Measurements from ENCODE around the gene DPF3. TPM values are rescaled to one million over a fixed set of nuclear protein-coding genes. Genes with fewer than 3 reads are reported as not detected.

The DPF3 gene
- total RNA-seq, 2 donors from 2014 or later, result 0.78 to 4.0 TPM

GRCh38 chr14:72786378-72787350, 107.2 kb downstream of the DPF3 start:
- no peak for DNase-seq
- TF ChIP-seq POLR2A (IDR thresholded peaks at IDR 0.05), result no peak
- TF ChIP-seq, protein P1, sequence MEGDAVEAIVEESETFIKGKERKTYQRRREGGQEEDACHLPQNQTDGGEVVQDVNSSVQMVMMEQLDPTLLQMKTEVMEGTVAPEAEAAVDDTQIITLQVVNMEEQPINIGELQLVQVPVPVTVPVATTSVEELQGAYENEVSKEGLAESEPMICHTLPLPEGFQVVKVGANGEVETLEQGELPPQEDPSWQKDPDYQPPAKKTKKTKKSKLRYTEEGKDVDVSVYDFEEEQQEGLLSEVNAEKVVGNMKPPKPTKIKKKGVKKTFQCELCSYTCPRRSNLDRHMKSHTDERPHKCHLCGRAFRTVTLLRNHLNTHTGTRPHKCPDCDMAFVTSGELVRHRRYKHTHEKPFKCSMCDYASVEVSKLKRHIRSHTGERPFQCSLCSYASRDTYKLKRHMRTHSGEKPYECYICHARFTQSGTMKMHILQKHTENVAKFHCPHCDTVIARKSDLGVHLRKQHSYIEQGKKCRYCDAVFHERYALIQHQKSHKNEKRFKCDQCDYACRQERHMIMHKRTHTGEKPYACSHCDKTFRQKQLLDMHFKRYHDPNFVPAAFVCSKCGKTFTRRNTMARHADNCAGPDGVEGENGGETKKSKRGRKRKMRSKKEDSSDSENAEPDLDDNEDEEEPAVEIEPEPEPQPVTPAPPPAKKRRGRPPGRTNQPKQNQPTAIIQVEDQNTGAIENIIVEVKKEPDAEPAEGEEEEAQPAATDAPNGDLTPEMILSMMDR (IDR thresholded peaks at IDR 0.05), result no peak
- intact Hi-C loops (cut with DNase I), result no loop called here
- ATAC-seq, result no peak
- H3K36me3 ChIP-seq (replicated peaks in 1 of 2; ENCODE audit: insufficient read depth in 1 of 2, low read depth in 2 of 2), result no peaks in the 10 kb centered on the region
- H3K27me3 ChIP-seq, result no peaks in the 10 kb centered on the region
- H3K9me3 ChIP-seq, result no peaks in the 10 kb centered on the region
- H3K27ac ChIP-seq, result no peak overlapping the region
- H3K4me1 ChIP-seq, result no peaks in the 10 kb centered on the region
- 84 to 88% methylated on average over 13 of the region's 13 CpGs for WGBS, 2 donors
- no peak overlapping the region for H3K4me3 ChIP-seq

DNA sequence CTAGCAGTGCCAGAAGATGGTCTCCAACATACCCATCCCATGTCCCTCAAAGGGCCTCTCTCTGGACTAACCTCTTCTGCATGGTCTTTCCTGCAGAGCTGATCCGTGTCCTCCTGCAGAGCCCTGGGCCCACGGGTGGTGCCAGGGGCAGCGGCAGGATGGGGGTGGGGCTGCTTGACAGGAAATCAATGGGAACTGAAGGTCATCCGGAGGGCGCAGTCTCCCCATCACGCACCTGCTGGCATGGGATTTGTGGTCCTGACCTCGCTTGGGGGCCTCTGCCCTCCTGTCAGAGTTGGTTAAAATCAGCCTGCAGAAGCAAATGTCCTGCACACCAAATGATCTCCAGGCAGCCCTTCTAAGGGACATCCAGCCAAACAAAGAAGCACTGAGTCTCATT, 110.2 kb downstream of the DPF3 start:
- no peak overlapping the region for H3K27ac ChIP-seq
- H3K4me1 ChIP-seq, result no peaks in the 10 kb centered on the region
- no peaks in the 10 kb centered on the region for H3K36me3 ChIP-seq (replicated peaks in 1 of 2; ENCODE audit: insufficient read depth in 1 of 2, low read depth in 2 of 2)
- DNase-seq (no peak), ATAC-seq (no peak)
- 44% methylated on average over 7 of the region's 7 CpGs; no CpG with 5 or more reads in 1 of the 2 donors for WGBS, 2 donors
- H3K4me3 ChIP-seq, result no peak overlapping the region
- no peaks in the 10 kb centered on the region for H3K27me3 ChIP-seq
- H3K9me3 ChIP-seq, result no peaks in the 10 kb centered on the region
- intact Hi-C loops (cut with DNase I), result no loop called here
- TF ChIP-seq, protein P1 (IDR thresholded peaks at IDR 0.05), result no peak
- no peak for TF ChIP-seq POLR2A (IDR thresholded peaks at IDR 0.05)

- intact Hi-C loops (cut with DNase I), result no loop called here
- DNase-seq (no peak), ATAC-seq (no peak)
These were observed 111.1 kb downstream of the DPF3 start for GRCh38 chr14:72782817-72783216.

GRCh38 chr14:72781561-72782508, 112.1 kb downstream of the DPF3 start:
- Histone ChIP-seq H3K4me3 (no peak overlapping the region), H3K27ac (no peak overlapping the region), H3K27me3 (no peaks in the 10 kb centered on the region), H3K36me3 (replicated peaks in 1 of 2; ENCODE audit: insufficient read depth in 1 of 2, low read depth in 2 of 2) (no peaks in the 10 kb centered on the region), H3K4me1 (no peaks in the 10 kb centered on the region), H3K9me3 (no peaks in the 10 kb centered on the region)
- 65 to 67% methylated on average over 15 of the region's 15 CpGs for WGBS, 2 donors
- TF ChIP-seq, protein P1 (IDR thresholded peaks at IDR 0.05), result no peak
- TF ChIP-seq POLR2A (IDR thresholded peaks at IDR 0.05), result no peak
- no peak for ATAC-seq
- intact Hi-C loops (cut with DNase I), result no loop called here
- DNase-seq, result no peak

More at GRCh38 chr14:72782817-72783216, 111.1 kb downstream of the DPF3 start:
- no peaks in the 10 kb centered on the region for H3K4me1 ChIP-seq
- H3K9me3 ChIP-seq, result no peaks in the 10 kb centered on the region
- 96% methylated on average over 2 of the region's 2 CpGs for WGBS, 2 donors
- TF ChIP-seq POLR2A (IDR thresholded peaks at IDR 0.05), result no peak
- TF ChIP-seq, protein P1 (IDR thresholded peaks at IDR 0.05), result no peak
- H3K27ac ChIP-seq, result no peak overlapping the region
- H3K27me3 ChIP-seq, result no peaks in the 10 kb centered on the region
- H3K36me3 ChIP-seq (replicated peaks in 1 of 2; ENCODE audit: insufficient read depth in 1 of 2, low read depth in 2 of 2), result no peaks in the 10 kb centered on the region
- no peak overlapping the region for H3K4me3 ChIP-seq
